Jurkat, Clone E6-1 (cell line): ENCODE measurements around the gene ARID1B.

Source experiments
- DNase-seq: peaks from one replicate; pipeline ENCODE4 v3.0.0-alpha.2; 2011; ENCODE audit warnings: low read depth, low spot score
- H3K4me3 ChIP-seq: 2 replicates; pipeline ENCODE4 v1.5.1; 2011; ENCODE audit warnings: mild to moderate bottlenecking, low read length, control low read depth, moderate library complexity

The ARID1B gene

GRCh38 chr6:156773476-156773875, 3.7 kb upstream of the ARID1B start:
- no peak for DNase-seq
- H3K4me3 ChIP-seq, result no peak overlapping the region

- no peak overlapping the region for H3K4me3 ChIP-seq
- DNase-seq, result no peak
Observed at GRCh38 chr6:156773935-156774852, 3.0 kb upstream of the ARID1B start.

- no peak for DNase-seq
- H3K4me3 ChIP-seq, result no peak overlapping the region
Observed at GRCh38 chr6:156774863-156775405, 2.2 kb upstream of the ARID1B start.

- H3K4me3 ChIP-seq, result no peak overlapping the region
- DNase-seq, result no peak
Observed at GRCh38 chr6:156775717-156776116, 1.5 kb upstream of the ARID1B start.

GRCh38 chr6:156776470-156776839, 723 bp upstream of the ARID1B start:
- H3K4me3 ChIP-seq, result peak overlapping the region; percentile 70

GRCh38 chr6:156777577-156778453, 637 bp downstream of the ARID1B start:
- DNase-seq, result peak; percentile 50
- peak overlapping the region; percentile 80 for H3K4me3 ChIP-seq

More at GRCh38 chr6:156776470-156776839, 723 bp upstream of the ARID1B start:
- DNase-seq, result peak; percentile 72

GRCh38 chr6:156778454-156779205, 1.5 kb downstream of the ARID1B start:
- peak; percentile 25 for DNase-seq
- peak overlapping the region; percentile 80 for H3K4me3 ChIP-seq

- H3K4me3 ChIP-seq, result peak overlapping the region; percentile 80
- DNase-seq, result no peak
Observed at GRCh38 chr6:156779206-156780094, 2.3 kb downstream of the ARID1B start.

- peak overlapping the region; percentile 80 for H3K4me3 ChIP-seq
- peak; percentile 76 for DNase-seq
Observed at GRCh38 chr6:156780102-156780641, 3.0 kb downstream of the ARID1B start.

GRCh38 chr6:156780962-156781853, 4.0 kb downstream of the ARID1B start:
- no peak overlapping the region for H3K4me3 ChIP-seq
- DNase-seq, result no peak

GRCh38 chr6:156781861-156782631, 4.9 kb downstream of the ARID1B start:
- H3K4me3 ChIP-seq, result no peak overlapping the region; the same call in 1 of the 2 replicates
- DNase-seq, result no peak

GRCh38 chr6:156782691-156783320, 5.6 kb downstream of the ARID1B start:
- H3K4me3 ChIP-seq, result no peak overlapping the region

GRCh38 chr6:156783958-156784357, 6.8 kb downstream of the ARID1B start:
- no peak for DNase-seq
- H3K4me3 ChIP-seq, result no peak overlapping the region

More at GRCh38 chr6:156782691-156783320, 5.6 kb downstream of the ARID1B start:
- DNase-seq, result no peak

- H3K4me3 ChIP-seq, result no peak overlapping the region
- no peak for DNase-seq
Observed at GRCh38 chr6:156786652-156787051, 9.5 kb downstream of the ARID1B start.

- no peak overlapping the region for H3K4me3 ChIP-seq
- DNase-seq, result no peak
Observed at GRCh38 chr6:156787569-156788492, 10.7 kb downstream of the ARID1B start.
